Lung (tissue), 16 donors: ENCODE measurements around the gene ERRFI1. TPM values are rescaled to one million over a fixed set of nuclear protein-coding genes. Genes with fewer than 3 reads are reported as not detected.

ENCODE experiments used
- ATAC-seq: fragments of 200-7000 bp; cut with Tn5 transposase; one replicate; pipeline ENCODE4 v1.9.1; 2020; ENCODE audit warnings: moderate number of reproducible peaks; ENCODE audit not compliant: insufficient read depth, low FRiP score
- DNase-seq, 3 donors: peaks; one replicate each; pipeline ENCODE4 v3.0.0-alpha.2; 2013 to 2017
- H3K27ac ChIP-seq, 2 donors: one replicate each; pipeline ENCODE4 v1.5.1; 2013; ENCODE audit warnings: mild to moderate bottlenecking in 2 of 2, moderate library complexity in 2 of 2, control low read depth in 1 of 2, inconsistent platforms in 1 of 2, low read depth in 1 of 2, low read length in 1 of 2
- H3K27me3 ChIP-seq, 3 donors: one replicate each; pipeline ENCODE4 v1.5.1; 2013; ENCODE audit warnings: low read length in 2 of 3; ENCODE audit not compliant: control insufficient read depth in 3 of 3, insufficient read depth in 3 of 3
- H3K36me3 ChIP-seq, 4 donors: one replicate each; pipeline ENCODE4 v1.5.1; 2013; ENCODE audit warnings: low read length in 4 of 4, mild to moderate bottlenecking in 1 of 4, moderate library complexity in 1 of 4; ENCODE audit not compliant: control insufficient read depth in 4 of 4, insufficient read depth in 4 of 4
- H3K4me1 ChIP-seq, 5 donors: one replicate each; pipeline ENCODE4 v1.5.1; 2013; ENCODE audit warnings: low read length in 5 of 5, mild to moderate bottlenecking in 2 of 5, moderate library complexity in 1 of 5; ENCODE audit not compliant: control insufficient read depth in 5 of 5, insufficient read depth in 5 of 5
- H3K4me3 ChIP-seq: one replicate; pipeline ENCODE4 v1.5.1; 2013; ENCODE audit warnings: mild to moderate bottlenecking, control low read depth, moderate library complexity
- H3K9ac ChIP-seq, 2 donors: one replicate each; pipeline ENCODE4 v1.5.1; 2013; ENCODE audit warnings: low read length in 2 of 2, control low read depth in 1 of 2; ENCODE audit not compliant: insufficient read depth in 1 of 2
- H3K9me3 ChIP-seq, 4 donors: one replicate each; pipeline ENCODE4 v1.5.1; 2013; ENCODE audit warnings: low read length in 3 of 4, mild to moderate bottlenecking in 1 of 4, moderate library complexity in 1 of 4; ENCODE audit not compliant: control insufficient read depth in 4 of 4, insufficient read depth in 3 of 4
- WGBS, 2 donors: extraction: QIAGEN DNeasy Blood & Tissue Kit; methylation state at CpG; one replicate each; pipeline ENCODE4 v1.1.7; 2013; 5-methylcytosine and 5-hydroxymethylcytosine counted together
- long read RNA-seq, 5 donors: transcript quantifications; one replicate each; lab custom pipeline, GENCODE V29; 2026
- polyA plus RNA-seq, 2 donors: library from polyadenylated mRNA; stranded (reverse); fragments of 200-250 nt; gene quantifications; one replicate each; pipeline ENCODE4 v1.2.1, GENCODE V29; 2013
- total RNA-seq, 2 donors: library from RNA; depleted of rRNA in 1 of 2; stranded (reverse); fragments of >200 nt in 1 of 2; gene quantifications; one replicate each; pipeline ENCODE4 v1.2.1, GENCODE V29; 2014 to 2021
- TF ChIP-seq, protein P1 (sequence below): IDR thresholded peaks from 2 replicates; pipeline ENCODE4 v1.5.1; 2012; ENCODE audit warnings: mild to moderate bottlenecking; ENCODE audit errors: control extremely low read depth, extremely low read depth
- donor health status: control.
- donor health status: control.
- donor health status: Bipolar disorder and iron deficiency.
- donor health status: healthy.
- donor health status: DM: yes; HTN: yes; CAD: no.

Gene ERRFI1, protein sequence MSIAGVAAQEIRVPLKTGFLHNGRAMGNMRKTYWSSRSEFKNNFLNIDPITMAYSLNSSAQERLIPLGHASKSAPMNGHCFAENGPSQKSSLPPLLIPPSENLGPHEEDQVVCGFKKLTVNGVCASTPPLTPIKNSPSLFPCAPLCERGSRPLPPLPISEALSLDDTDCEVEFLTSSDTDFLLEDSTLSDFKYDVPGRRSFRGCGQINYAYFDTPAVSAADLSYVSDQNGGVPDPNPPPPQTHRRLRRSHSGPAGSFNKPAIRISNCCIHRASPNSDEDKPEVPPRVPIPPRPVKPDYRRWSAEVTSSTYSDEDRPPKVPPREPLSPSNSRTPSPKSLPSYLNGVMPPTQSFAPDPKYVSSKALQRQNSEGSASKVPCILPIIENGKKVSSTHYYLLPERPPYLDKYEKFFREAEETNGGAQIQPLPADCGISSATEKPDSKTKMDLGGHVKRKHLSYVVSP
- 10 to 100 TPM; 52.6 to 89.2 TPM for total RNA-seq
- polyA plus RNA-seq: 10 to 100 TPM; 26.5 to 70.3 TPM
- long read RNA-seq, donor 1, transcript ERRFI1-201 (4 exons, 3,104 nt): major isoform, 14 of 24 reads
- long read RNA-seq, donor 1, partial matches to known transcripts: 9 of 24 reads
- long read RNA-seq, donor 1, other reads (novel, unspliced or antisense): 0 of 24 reads
- long read RNA-seq, donor 2, transcript ERRFI1-201 (4 exons, 3,104 nt): major isoform, 5 of 14 reads
- long read RNA-seq, donor 2, partial matches to known transcripts: 8 of 14 reads
- long read RNA-seq, donor 2, other reads (novel, unspliced or antisense): 0 of 14 reads
- long read RNA-seq, donor 3, transcript ERRFI1-201 (4 exons, 3,104 nt): major isoform, 7 of 13 reads
- long read RNA-seq, donor 3, partial matches to known transcripts: 6 of 13 reads
- long read RNA-seq, donor 3, other reads (novel, unspliced or antisense): 0 of 13 reads
- long read RNA-seq, donor 4, partial matches to known transcripts: 0 of 4 reads
- long read RNA-seq, donor 4, other reads (novel, unspliced or antisense): 0 of 4 reads
- long read RNA-seq, donor 5, transcript ERRFI1-201 (4 exons, 3,104 nt): major isoform, 6 of 7 reads
- long read RNA-seq, donor 5, partial matches to known transcripts: 0 of 7 reads
- long read RNA-seq, donor 5, other reads (novel, unspliced or antisense): 0 of 7 reads

DNA sequence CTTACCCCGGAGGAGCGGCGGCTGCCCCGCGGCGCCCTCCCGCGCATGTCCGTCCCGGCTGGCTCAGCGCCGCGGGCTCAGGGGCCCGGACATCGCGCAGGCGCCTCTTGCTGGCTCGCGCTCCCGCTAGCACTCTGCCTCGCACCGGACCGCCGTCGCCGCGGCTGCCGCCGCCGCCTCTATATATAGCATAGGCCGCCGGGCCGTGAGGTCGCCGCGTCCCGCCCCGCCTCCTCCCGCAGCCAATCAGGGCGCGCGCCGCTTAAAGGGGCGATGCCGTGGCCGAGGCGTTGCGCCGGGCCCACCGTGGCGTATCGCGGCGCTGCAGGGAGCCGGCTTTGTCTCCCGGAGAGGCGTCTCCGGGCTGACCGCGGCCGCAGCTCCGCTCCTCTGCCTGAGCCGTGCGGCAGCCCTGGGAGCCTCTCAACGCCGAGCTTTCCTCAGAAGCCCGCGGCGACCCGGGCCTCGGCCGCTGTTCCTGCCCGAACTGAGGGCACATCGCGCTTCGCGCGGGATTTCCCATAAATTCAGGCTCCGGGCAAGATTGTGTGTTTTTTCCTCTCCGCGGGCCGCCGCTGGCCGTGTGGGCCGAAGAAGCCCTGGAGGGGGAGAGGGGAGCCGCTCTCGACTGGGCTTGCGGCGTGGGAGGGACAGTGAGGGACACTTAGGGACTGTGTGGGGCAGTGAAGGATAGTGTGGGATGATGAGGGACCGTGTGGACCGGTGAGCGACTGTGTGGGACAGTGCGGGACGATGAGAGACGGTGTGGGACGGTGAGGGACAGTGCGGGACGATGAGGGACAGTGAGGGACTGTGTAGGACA is at the start of gene ERRFI1:
ERRFI1 (minus strand) TSS at position 157 of the 823 bp plus-strand sequence. CDS start 10,690 bp downstream, outside the sequence.
- peak; percentile 94 for ATAC-seq
- peaks cover 6 to 51% (median 22%) of the 10 kb centered on the region in 5 donors for H3K4me1 ChIP-seq
- WGBS, 2 donors: 3 to 5% methylated on average over 77 to 98 of the region's 98 CpGs

DNA sequence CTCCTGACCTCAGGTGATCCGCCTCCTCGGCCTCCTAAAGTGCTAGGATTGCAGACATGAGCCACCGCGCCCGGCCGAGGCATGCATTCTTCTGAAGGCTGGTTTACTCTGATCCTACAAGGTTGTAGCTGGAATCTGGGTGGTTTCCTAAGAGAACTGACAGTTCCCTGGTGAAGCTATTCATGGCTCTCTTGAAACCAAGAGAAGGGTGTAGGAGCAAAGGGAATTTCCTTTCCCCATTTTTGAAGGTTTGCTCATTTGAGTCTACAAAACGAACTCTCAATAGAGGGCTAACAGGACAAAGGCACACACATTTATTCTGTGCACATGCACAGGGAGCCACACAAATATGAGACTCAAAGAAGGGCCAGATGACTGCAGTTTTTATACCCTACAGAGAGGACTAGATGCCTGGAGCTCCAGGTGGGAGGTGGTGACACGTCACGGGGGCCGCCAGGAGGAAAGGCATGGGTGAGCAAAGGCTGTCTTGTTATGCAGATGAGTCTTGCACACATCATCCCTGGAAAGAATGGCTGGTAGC is 49.5 kb upstream of the ERRFI1 start:
- DNase-seq (no peak), ATAC-seq (peak; percentile 24)
- 73 to 91% methylated on average over 10 of the region's 10 CpGs for whole genome bisulfite sequencing, 2 donors
- Histone ChIP-seq H3K9me3 (no peaks in the 10 kb centered on the region), H3K36me3 (no peaks in the 10 kb centered on the region), H3K27me3 (no peaks in the 10 kb centered on the region), H3K4me1 (peaks cover 1 to 38% (median 14%) of the 10 kb centered on the region in 5 donors), H3K4me3 (no peak overlapping the region), H3K9ac (no peak overlapping the region), H3K27ac (peak overlapping the region in 1 of 2 donors; percentile 48)
- TF ChIP-seq, protein P1, sequence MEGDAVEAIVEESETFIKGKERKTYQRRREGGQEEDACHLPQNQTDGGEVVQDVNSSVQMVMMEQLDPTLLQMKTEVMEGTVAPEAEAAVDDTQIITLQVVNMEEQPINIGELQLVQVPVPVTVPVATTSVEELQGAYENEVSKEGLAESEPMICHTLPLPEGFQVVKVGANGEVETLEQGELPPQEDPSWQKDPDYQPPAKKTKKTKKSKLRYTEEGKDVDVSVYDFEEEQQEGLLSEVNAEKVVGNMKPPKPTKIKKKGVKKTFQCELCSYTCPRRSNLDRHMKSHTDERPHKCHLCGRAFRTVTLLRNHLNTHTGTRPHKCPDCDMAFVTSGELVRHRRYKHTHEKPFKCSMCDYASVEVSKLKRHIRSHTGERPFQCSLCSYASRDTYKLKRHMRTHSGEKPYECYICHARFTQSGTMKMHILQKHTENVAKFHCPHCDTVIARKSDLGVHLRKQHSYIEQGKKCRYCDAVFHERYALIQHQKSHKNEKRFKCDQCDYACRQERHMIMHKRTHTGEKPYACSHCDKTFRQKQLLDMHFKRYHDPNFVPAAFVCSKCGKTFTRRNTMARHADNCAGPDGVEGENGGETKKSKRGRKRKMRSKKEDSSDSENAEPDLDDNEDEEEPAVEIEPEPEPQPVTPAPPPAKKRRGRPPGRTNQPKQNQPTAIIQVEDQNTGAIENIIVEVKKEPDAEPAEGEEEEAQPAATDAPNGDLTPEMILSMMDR: no peak

More for the DNA sequence above, at the start of gene ERRFI1:
- Histone ChIP-seq H3K27me3 (peaks cover 0 to 3% (median 0%) of the 10 kb centered on the region in 3 donors), H3K9ac (peak within 1 kb of the TSS; percentile 74 to 87), H3K27ac (peak within 1 kb of the TSS; percentile 90 to 95), H3K4me3 (peak within 1 kb of the TSS; percentile 89), H3K36me3 (no peaks in the 10 kb centered on the region), H3K9me3 (no peaks in the 10 kb centered on the region)
- TF ChIP-seq, protein P1: no peak
- DNase-seq: peak; percentile 94 to 98 (median 97)
